ENCODE results near the gene REEP1.

The REEP1 gene

GRCh38 chr2:86330001-86330400 lies 7.4 kb downstream of the REEP1 start:
- no peak for DNase-seq (ENCODE audit: low read depth)
- H3K4me3 ChIP-seq (ENCODE audit: low read depth, low read length) = no peak overlapping the region
- TF ChIP-seq CTCF (IDR thresholded peaks at IDR 0.05; ENCODE audit: insufficient read depth, low read depth, low read length, missing control alignments) = no peak

DNA sequence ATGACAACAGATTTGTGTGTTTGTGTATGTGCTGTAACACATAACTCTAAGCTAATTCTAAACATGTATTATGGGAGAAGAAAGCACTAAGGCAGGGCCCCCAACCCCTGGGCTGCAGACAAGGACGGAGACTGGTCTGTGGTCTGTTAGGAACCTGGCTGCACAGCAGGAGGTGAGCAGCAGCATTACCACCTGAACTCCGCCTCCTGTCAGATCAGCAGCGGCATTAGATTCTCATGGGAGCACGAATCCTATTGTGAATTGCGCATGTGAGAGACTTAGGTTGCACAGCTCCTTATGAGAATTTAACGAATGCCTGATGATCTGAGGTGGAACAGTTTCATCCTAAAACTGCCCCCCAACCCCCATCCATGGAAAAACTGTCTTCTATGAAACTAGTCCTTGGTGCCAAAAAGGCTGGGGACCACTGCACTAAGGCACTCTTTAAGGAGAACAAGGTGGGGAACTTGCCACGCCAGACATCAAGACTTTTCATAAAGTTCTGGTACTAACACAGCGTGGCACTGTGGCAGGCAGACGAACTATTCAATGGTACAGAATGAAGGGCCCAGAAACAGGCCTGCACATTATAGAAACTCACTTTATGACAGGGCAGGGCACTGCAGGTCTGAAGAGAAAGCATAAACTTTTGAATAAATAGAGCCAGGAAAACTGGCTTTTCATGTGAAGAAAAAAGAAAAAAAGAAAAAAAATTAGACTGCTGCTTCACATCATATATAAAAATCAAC lies 14.0 kb downstream of the REEP1 start:
- DNase-seq (ENCODE audit: low read depth) = no peak
- no peak for TF ChIP-seq CTCF (IDR thresholded peaks at IDR 0.05; ENCODE audit: insufficient read depth, low read depth, low read length, missing control alignments)
- H3K4me3 ChIP-seq (ENCODE audit: low read depth, low read length) = no peak overlapping the region

GRCh38 chr2:86319700-86320580 lies 17.5 kb downstream of the REEP1 start:
- H3K4me3 ChIP-seq (ENCODE audit: low read depth, low read length) = no peak overlapping the region
- no peak for TF ChIP-seq CTCF (IDR thresholded peaks at IDR 0.05; ENCODE audit: insufficient read depth, low read depth, low read length, missing control alignments)
- DNase-seq (ENCODE audit: low read depth) = no peak

GRCh38 chr2:86315084-86315483 lies 22.3 kb downstream of the REEP1 start:
- H3K4me3 ChIP-seq (ENCODE audit: low read depth, low read length) = no peak overlapping the region
- no peak for DNase-seq (ENCODE audit: low read depth)
- TF ChIP-seq CTCF (IDR thresholded peaks at IDR 0.05; ENCODE audit: insufficient read depth, low read depth, low read length, missing control alignments) = no peak

DNA sequence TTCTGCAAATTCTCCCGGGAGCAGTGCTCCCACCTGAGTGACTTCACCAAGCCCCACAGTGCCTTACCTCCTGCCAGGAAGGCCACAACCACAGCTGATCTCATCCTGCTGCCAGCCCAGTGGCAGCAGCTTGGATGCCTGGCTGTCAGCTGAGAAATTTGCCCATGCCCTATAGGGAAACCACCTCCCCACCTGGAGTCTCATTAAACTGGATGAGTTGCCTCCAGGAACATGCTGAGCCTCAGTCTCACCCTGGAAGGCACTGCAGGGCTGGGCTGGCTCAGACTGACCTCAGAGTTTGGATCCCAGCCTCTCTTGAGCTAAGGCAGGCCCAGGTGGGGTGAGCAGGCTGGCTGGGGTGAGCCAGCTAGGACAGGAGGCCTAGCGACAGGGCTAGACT lies 23.3 kb downstream of the REEP1 start:
- TF ChIP-seq CTCF (IDR thresholded peaks at IDR 0.05; ENCODE audit: insufficient read depth, low read depth, low read length, missing control alignments) = no peak
- no peak overlapping the region for H3K4me3 ChIP-seq (ENCODE audit: low read depth, low read length)
- DNase-seq (ENCODE audit: low read depth) = no peak

DNA sequence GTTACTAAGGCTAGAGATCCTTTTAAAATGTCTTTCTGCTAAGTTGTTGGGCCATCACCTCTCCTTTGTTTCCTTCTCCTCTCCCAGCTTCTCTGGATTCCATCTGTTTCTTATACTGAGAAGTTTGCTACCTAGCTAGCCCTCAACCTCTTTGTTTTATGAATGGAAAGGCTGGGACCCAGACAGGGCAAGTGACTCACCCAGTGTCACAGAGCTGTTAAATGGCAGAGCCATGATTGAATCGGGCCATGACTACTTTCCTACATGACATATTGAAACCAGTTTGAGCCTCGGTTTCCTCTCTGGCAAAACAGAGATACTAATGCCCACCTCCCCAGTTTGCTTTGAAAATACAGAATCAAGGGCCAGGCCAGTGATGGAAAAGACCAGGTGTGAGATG lies 24.1 kb downstream of the REEP1 start:
- H3K4me3 ChIP-seq (ENCODE audit: low read depth, low read length) = no peak overlapping the region
- no peak for TF ChIP-seq CTCF (IDR thresholded peaks at IDR 0.05; ENCODE audit: insufficient read depth, low read depth, low read length, missing control alignments)
- DNase-seq (ENCODE audit: low read depth) = no peak

All from GM12865 (cell line).